Measurements from ENCODE around the gene AGO3. TPM values are rescaled to one million over a fixed set of nuclear protein-coding genes. Genes with fewer than 3 reads are reported as not detected.

AGO3 gene
- total RNA-seq, 1 experiment from 2014 or later: 26.9 TPM

GRCh38 chr1:36107394-36107793 lies 176.5 kb downstream of the AGO3 start:
- Histone ChIP-seq H3K27me3 (ENCODE audit: insufficient read depth, low read length) (no peaks in the 10 kb centered on the region), H3K36me3 (ENCODE audit: control insufficient read depth in 1 of 2, insufficient read depth in 2 of 2, low read length in 2 of 2) (no peaks in the 10 kb centered on the region), H3K4me2 (ENCODE audit: low read length) (no peak overlapping the region), H3K9me3 (ENCODE audit: control insufficient read depth in 1 of 2, insufficient read depth in 1 of 2, low read depth in 1 of 2, low read length in 2 of 2) (no peaks in the 10 kb centered on the region), H3K9ac (ENCODE audit: low read length) (no peak overlapping the region), H3K27ac (ENCODE audit: low read depth, low read length) (no peak overlapping the region), H3K4me1 (ENCODE audit: control insufficient read depth in 1 of 2, insufficient read depth in 2 of 2, low read length in 2 of 2) (peaks cover 2 to 9% of the 10 kb centered on the region in 2 experiments; a peak in 3 of 4 replicates), H3K4me3 (replicated peaks in 1 of 2; ENCODE audit: low read depth in 1 of 2, low read length in 2 of 2) (no peak overlapping the region), H2AFZ (ENCODE audit: low read depth, low read length, poor library complexity, severe bottlenecking) (no peak overlapping the region), H4K20me1 (ENCODE audit: insufficient read depth) (no peaks in the 10 kb centered on the region), H3K9me2 (ENCODE audit: insufficient read depth) (no peaks in the 10 kb centered on the region), H3K79me2 (ENCODE audit: insufficient read depth, low read length) (no peaks in the 10 kb centered on the region)
- DNase-seq (ENCODE audit: low read depth, low spot score): no peak
- intact Hi-C loops (cut with micrococcal nuclease): loop anchor here (10.0 kb wide), 1 partner anchor 447 kb away; no protein-coding TSS in a partner anchor
- BruUV-seq (replicated peaks): no TSS peak
- RAD21 ChIA-PET (ENCODE audit: low non-redundant PET in 1 of 2, low total read pairs in 2 of 2, uncharacterized antibody in 2 of 2, unreplicated experiment in 2 of 2): no interaction called here
- TF ChIP-seq EGR1 (IDR thresholded peaks at IDR 0.05; ENCODE audit: low read depth) (no peak), SIN3A (IDR thresholded peaks at IDR 0.05; ENCODE audit: low read depth) (no peak), POLR2AphosphoS5 (IDR thresholded peaks at IDR 0.05; ENCODE audit: low read depth, low read length) (no peak), RAD21 (IDR thresholded peaks at IDR 0.05; ENCODE audit: low read depth) (no peak), YY1 (IDR thresholded peaks at IDR 0.05; ENCODE audit: extremely low read depth, insufficient replicate concordance, low read depth, low read length) (no peak)
- CTCF ChIA-PET: interaction anchor here (1.1 kb wide), 1 partner anchor 27 kb away, joined by 4 read pairs; no protein-coding TSS in a partner anchor
- POLR2A ChIA-PET: no interaction called here
- no peak for ATAC-seq

- ChIA-PET POLR2A (no interaction called here), CTCF (no interaction called here), RAD21 (ENCODE audit: low non-redundant PET in 1 of 2, low total read pairs in 2 of 2, uncharacterized antibody in 2 of 2, unreplicated experiment in 2 of 2) (no interaction called here)
- Histone ChIP-seq H2AFZ (ENCODE audit: low read depth, low read length, poor library complexity, severe bottlenecking) (no peak overlapping the region), H3K9me2 (ENCODE audit: insufficient read depth) (no peaks in the 10 kb centered on the region), H3K27ac (ENCODE audit: low read depth, low read length) (no peak overlapping the region), H4K20me1 (ENCODE audit: insufficient read depth) (no peaks in the 10 kb centered on the region), H3K4me3 (replicated peaks in 1 of 2; ENCODE audit: low read depth in 1 of 2, low read length in 2 of 2) (no peak overlapping the region), H3K4me1 (ENCODE audit: control insufficient read depth in 1 of 2, insufficient read depth in 2 of 2, low read length in 2 of 2) (peaks cover 2 to 9% of the 10 kb centered on the region in 2 experiments; a peak in 3 of 4 replicates), H3K27me3 (ENCODE audit: insufficient read depth, low read length) (no peaks in the 10 kb centered on the region), H3K36me3 (ENCODE audit: control insufficient read depth in 1 of 2, insufficient read depth in 2 of 2, low read length in 2 of 2) (no peaks in the 10 kb centered on the region), H3K9ac (ENCODE audit: low read length) (no peak overlapping the region), H3K79me2 (ENCODE audit: insufficient read depth, low read length) (no peaks in the 10 kb centered on the region), H3K4me2 (ENCODE audit: low read length) (no peak overlapping the region), H3K9me3 (ENCODE audit: control insufficient read depth in 1 of 2, insufficient read depth in 1 of 2, low read depth in 1 of 2, low read length in 2 of 2) (no peaks in the 10 kb centered on the region)
- no peak for DNase-seq (ENCODE audit: low read depth, low spot score)
- no peak for TF ChIP-seq MAX (IDR thresholded peaks at IDR 0.05)
- TF ChIP-seq JUND (IDR thresholded peaks at IDR 0.05): no peak
- TF ChIP-seq YY1 (IDR thresholded peaks at IDR 0.05; ENCODE audit: extremely low read depth, insufficient replicate concordance, low read depth, low read length): no peak
- TF ChIP-seq SIN3A (IDR thresholded peaks at IDR 0.05; ENCODE audit: low read depth): no peak
- TF ChIP-seq CEBPB (IDR thresholded peaks at IDR 0.05; ENCODE audit: low read depth): no peak
- TF ChIP-seq SP1 (IDR thresholded peaks at IDR 0.05; ENCODE audit: low read depth): no peak
- no peak for TF ChIP-seq CBX3 (IDR thresholded peaks at IDR 0.05; ENCODE audit: low read depth)
- no peak for TF ChIP-seq POLR2A (IDR thresholded peaks at IDR 0.05; ENCODE audit: borderline replicate concordance, extremely low read depth, insufficient read depth, insufficient read length)
- TF ChIP-seq TCF7L2 (IDR thresholded peaks at IDR 0.05; ENCODE audit: borderline replicate concordance, extremely low read depth, insufficient read depth, insufficient read length): no peak
- no peak for ATAC-seq
- intact Hi-C loops (cut with micrococcal nuclease): loop anchor here (10.0 kb wide), 1 partner anchor 446 kb away; no protein-coding TSS in a partner anchor
- BruUV-seq (replicated peaks): no TSS peak
Observed at GRCh38 chr1:36108314-36108713, 177.4 kb downstream of the AGO3 start.

Measured in HCT116 (cell line).